Measurements from ENCODE around the gene EFNA4.

DNA sequence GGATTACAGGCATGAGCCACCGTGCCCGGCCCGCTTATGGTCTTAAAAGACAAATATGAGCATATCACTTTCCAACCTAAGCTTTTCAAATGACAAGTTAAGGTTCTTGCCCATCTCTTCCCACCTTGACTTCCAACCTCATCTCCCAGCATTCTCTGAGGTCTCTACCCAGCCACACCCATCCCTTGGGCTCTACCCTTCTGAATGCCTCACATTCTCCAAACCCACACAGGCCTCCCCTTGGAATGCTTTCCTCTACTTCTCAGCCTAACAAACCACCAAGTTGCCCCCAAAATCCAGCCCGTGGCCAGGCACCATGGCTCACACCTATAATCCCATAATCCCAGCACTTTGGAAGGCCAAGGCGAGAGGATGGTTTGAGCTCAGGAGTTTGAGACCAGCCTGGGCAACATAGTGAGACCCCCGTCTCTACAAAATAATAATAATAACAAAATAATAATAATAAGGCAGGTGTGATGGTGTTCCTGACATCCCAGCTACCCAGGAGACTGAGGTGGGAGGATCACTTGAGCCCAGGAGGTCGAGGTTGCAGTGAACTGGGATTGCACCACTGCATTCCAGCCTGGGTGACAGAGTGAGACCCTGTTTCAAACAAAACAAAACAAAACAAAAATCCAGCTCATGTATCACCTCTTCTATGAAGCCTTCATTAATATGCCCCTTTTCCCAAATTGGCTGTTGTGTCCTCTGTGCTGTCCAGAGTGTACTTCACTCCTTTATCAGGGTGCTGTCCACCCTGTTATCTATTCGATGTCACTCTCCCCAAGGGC is 41.2 kb upstream of the EFNA4 start:
- TF ChIP-seq ZFX (IDR thresholded peaks at IDR 0.05) (no peak), CTCF (conservative IDR thresholded peaks at IDR 0.05) (no peak)
